IMR-90 (cell line): ENCODE results near the gene ARHGAP15. TPM values are rescaled to one million over a fixed set of nuclear protein-coding genes. Genes with fewer than 3 reads are reported as not detected.
A peak's percentile ranks its signal among the peaks of the same experiment; 100 is the strongest.

Experiments used
- ATAC-seq: fragments of 200-7000 bp; cut with Tn5 transposase; 2 replicates; pipeline ENCODE4 v1.9.1; 2020; ENCODE audit warnings: low read depth, mild to moderate bottlenecking, moderate library complexity
- BruUV-seq: library from RNA; stranded (reverse); fragments of 400-500 nt; replicated peaks from 2 replicates; lab custom pipeline; 2021; lab: Mats Ljungman, UMichigan
- CTCF ChIA-PET: fragments of 300-600 bp; formaldehyde crosslinking; extraction: SDS; loops from one replicate; lab custom pipeline; 2021; ENCODE audit warnings: antibody characterized with exemption; lab: Yijun Ruan, JAX
- POLR2A ChIA-PET: fragments of 300-600 bp; sonication (Branson Sonifier 250); formaldehyde crosslinking; loops from one replicate; lab custom pipeline; 2022; ENCODE audit warnings: antibody characterized with exemption; ENCODE audit not compliant: unreplicated experiment; lab: Charles Lee
- DNase-seq: peaks from one replicate; pipeline ENCODE4 v3.0.0; 2013
- H2AFZ ChIP-seq: replicated peaks from 2 replicates; pipeline ENCODE3; 2013; ENCODE audit warnings: low read length, mild to moderate bottlenecking; ENCODE audit not compliant: poor library complexity
- H2AK5ac ChIP-seq: 2 replicates; pipeline ENCODE4 v1.6.1; 2013; ENCODE audit warnings: low read depth, low read length, inconsistent platforms
- H2AK9ac ChIP-seq: replicated peaks from 2 replicates; pipeline ENCODE3; 2013; ENCODE audit warnings: mild to moderate bottlenecking, low read depth, low read length, moderate library complexity; ENCODE audit not compliant: poor library complexity
- H2BK120ac ChIP-seq: 2 replicates; pipeline ENCODE4 v1.6.1; 2013; ENCODE audit warnings: low read depth, low read length, inconsistent platforms
- H2BK15ac ChIP-seq: 3 replicates; pipeline ENCODE4 v1.6.1; 2013; ENCODE audit warnings: low read depth, low read length, inconsistent platforms
- H2BK20ac ChIP-seq: 2 replicates; pipeline ENCODE4 v1.6.1; 2013; ENCODE audit warnings: low read depth, mild to moderate bottlenecking, inconsistent platforms, low read length, moderate library complexity
- H2BK5ac ChIP-seq: 2 replicates; pipeline ENCODE4 v1.6.1; 2013; ENCODE audit warnings: mild to moderate bottlenecking, low read depth, low read length, inconsistent platforms; ENCODE audit not compliant: poor library complexity, severe bottlenecking
- H3K14ac ChIP-seq: replicated peaks from 2 replicates; pipeline ENCODE4 v1.6.1; 2013; ENCODE audit warnings: low read depth, low read length, inconsistent platforms
- H3K18ac ChIP-seq: 2 replicates; pipeline ENCODE4 v1.6.1; 2013; ENCODE audit warnings: low read depth, low read length, control low read depth
- H3K23ac ChIP-seq: 2 replicates; pipeline ENCODE4 v1.6.1; 2013; ENCODE audit warnings: low read depth, low read length, inconsistent platforms
- H3K27ac ChIP-seq: 2 replicates; pipeline ENCODE4 v1.5.1; 2013; ENCODE audit warnings: mild to moderate bottlenecking, control low read depth, low read length; ENCODE audit not compliant: insufficient read depth
- H3K27me3 ChIP-seq: 2 replicates; pipeline ENCODE4 v1.6.1; 2013; ENCODE audit warnings: low read length; ENCODE audit not compliant: control insufficient read depth, insufficient read depth
- H3K36me3 ChIP-seq: 2 replicates; pipeline ENCODE4 v1.6.1; 2013; ENCODE audit warnings: low read length, mixed read lengths; ENCODE audit not compliant: control insufficient read depth, insufficient read depth
- H3K4ac ChIP-seq: 2 replicates; pipeline ENCODE4 v1.6.1; 2013; ENCODE audit warnings: low read depth, low read length, inconsistent platforms
- H3K4me1 ChIP-seq: 2 replicates; pipeline ENCODE4 v1.6.1; 2013; ENCODE audit warnings: low read length, mixed read lengths; ENCODE audit not compliant: control insufficient read depth, insufficient read depth
- H3K4me2 ChIP-seq: 2 replicates; pipeline ENCODE4 v1.6.1; 2013; ENCODE audit warnings: low read depth, mild to moderate bottlenecking, control low read depth, low read length, moderate library complexity
- H3K4me3 ChIP-seq: 2 replicates; pipeline ENCODE4 v1.5.1; 2013; ENCODE audit warnings: low read depth, mild to moderate bottlenecking, control low read depth, low read length, moderate library complexity; ENCODE audit not compliant: insufficient read depth
- H3K56ac ChIP-seq: 2 replicates; pipeline ENCODE4 v1.6.1; 2013; ENCODE audit warnings: low read length, inconsistent platforms; ENCODE audit not compliant: insufficient read depth; ENCODE audit errors: extremely low read depth
- H3K79me1 ChIP-seq, 2 experiments: 2 replicates each; pipeline ENCODE4 v1.6.1; 2013; ENCODE audit warnings: low read length in 2 of 2, inconsistent platforms in 1 of 2, low read depth in 1 of 2
- H3K9ac ChIP-seq: 2 replicates; pipeline ENCODE4 v1.6.1; 2013; ENCODE audit warnings: low read depth, low read length, control low read depth
- H3K9me1 ChIP-seq: 2 replicates; pipeline ENCODE4 v1.6.1; 2013; ENCODE audit warnings: low read length, inconsistent platforms; ENCODE audit not compliant: insufficient read depth
- H3K9me3 ChIP-seq: 2 replicates; pipeline ENCODE4 v1.6.1; 2013; ENCODE audit warnings: low read length; ENCODE audit not compliant: control insufficient read depth, insufficient read depth
- H4K20me1 ChIP-seq: 2 replicates; pipeline ENCODE4 v1.6.1; 2013; ENCODE audit warnings: low read length, inconsistent platforms; ENCODE audit not compliant: insufficient read depth
- H4K5ac ChIP-seq: 2 replicates; pipeline ENCODE4 v1.6.1; 2013; ENCODE audit warnings: mild to moderate bottlenecking, low read depth, low read length, control low read depth
- H4K8ac ChIP-seq, 2 experiments: 2 replicates each; pipeline ENCODE4 v1.6.1; 2013; ENCODE audit warnings: low read depth in 2 of 2, low read length in 2 of 2, control low read depth in 1 of 2, inconsistent platforms in 1 of 2
- H4K91ac ChIP-seq: 2 replicates; pipeline ENCODE4 v1.6.1; 2013; ENCODE audit warnings: low read depth, low read length, inconsistent platforms; ENCODE audit not compliant: insufficient read depth
- CEBPB ChIP-seq: IDR thresholded peaks from 2 replicates; pipeline ENCODE4 v1.6.1; 2012; ENCODE audit warnings: low read depth, low read length, improper control_type of control experiment
- CHD1 ChIP-seq: IDR thresholded peaks from 2 replicates; pipeline ENCODE4 v1.6.1; 2012; ENCODE audit warnings: low read depth, low read length, improper control_type of control experiment
- CTCF ChIP-seq: conservative IDR thresholded peaks from 2 replicates; pipeline ENCODE4 v1.5.1; 2012; ENCODE audit warnings: mild to moderate bottlenecking, low read depth, low read length, improper control_type of control experiment
- FOS ChIP-seq: fragments of 150-350 bp; IDR thresholded peaks from 2 replicates; pipeline ENCODE4 v1.6.1; 2016; ENCODE audit warnings: low read depth, low read length
- MAFK ChIP-seq: IDR thresholded peaks from 2 replicates; pipeline ENCODE4 v1.6.1; 2012; ENCODE audit warnings: low read depth, low read length, improper control_type of control experiment
- MAZ ChIP-seq: IDR thresholded peaks from 2 replicates; pipeline ENCODE4 v1.6.1; 2012; ENCODE audit warnings: low read depth, mild to moderate bottlenecking, low read length, improper control_type of control experiment, moderate library complexity, borderline replicate concordance
- MXI1 ChIP-seq: IDR thresholded peaks from 2 replicates; pipeline ENCODE4 v1.6.1; 2012; ENCODE audit warnings: low read depth, mild to moderate bottlenecking, low read length, moderate library complexity, borderline replicate concordance
- NFE2L2 ChIP-seq: fragments of 150-350 bp; IDR thresholded peaks from 2 replicates; pipeline ENCODE4 v1.6.1; 2016; ENCODE audit warnings: low read depth, mild to moderate bottlenecking, low read length
- POLR2A ChIP-seq: IDR thresholded peaks from 2 replicates; pipeline ENCODE4 v1.6.1; 2012; ENCODE audit warnings: mild to moderate bottlenecking, low read depth, low read length
- RAD21 ChIP-seq: IDR thresholded peaks from 2 replicates; pipeline ENCODE4 v1.6.1; 2012; ENCODE audit warnings: low read length, improper control_type of control experiment
- RCOR1 ChIP-seq: IDR thresholded peaks from 2 replicates; pipeline ENCODE4 v1.6.1; 2012; ENCODE audit warnings: mild to moderate bottlenecking, low read length, improper control_type of control experiment; ENCODE audit not compliant: insufficient replicate concordance
- RFX5 ChIP-seq: IDR thresholded peaks from 2 replicates; pipeline ENCODE4 v1.8.0; 2012; ENCODE audit warnings: low read depth, mild to moderate bottlenecking, low read length, moderate library complexity
- SMC3 ChIP-seq: fragments of 150-350 bp; IDR thresholded peaks from 2 replicates; pipeline ENCODE4 v1.6.1; 2016; ENCODE audit warnings: low read depth, mild to moderate bottlenecking, antibody characterized with exemption, low read length, moderate library complexity
- USF2 ChIP-seq: fragments of 150-350 bp; IDR thresholded peaks from 2 replicates; pipeline ENCODE4 v1.6.1; 2017; ENCODE audit warnings: mild to moderate bottlenecking, antibody characterized with exemption, low read length, low read depth
- WGBS, 2 experiments: methylation state at CpG; one replicate each; pipeline versions ENCODE4 v1.1.5 to v1.1.7; 2013; ENCODE audit warnings: missing lambda C conversion rate in 2 of 2; ENCODE audit not compliant: insufficient read length in 1 of 2; ENCODE audit errors: extremely low coverage in 2 of 2; 5-methylcytosine and 5-hydroxymethylcytosine counted together
- dilution Hi-C: fragments of 300-500 bp; cut with HindIII; formaldehyde crosslinking; loops from one replicate; pipeline ENCODE4 v1.14.3; 2018; ENCODE audit warnings: low sequenced_read_pairs; ENCODE audit not compliant: unreplicated experiment
- in situ Hi-C: fragments of 300-500 bp; cut with MboI; formaldehyde crosslinking; loops from 3 replicates; pipeline ENCODE4 v1.14.3; 2019; ENCODE audit warnings: low sequenced_read_pairs, inconsistent platforms, mixed read lengths
- intact Hi-C: fragments of 100-400 bp; cut with micrococcal nuclease; formaldehyde crosslinking; loops from 2 replicates; pipeline ENCODE4 v1.10.0; 2022
- polyA plus RNA-seq, 3 experiments: library from polyadenylated mRNA; depleted of rRNA; stranded (reverse); fragments of >200 nt; gene quantifications; 2 replicates each; pipeline ENCODE4 v1.2.3, GENCODE V29; 2012; ENCODE audit warnings: low replicate concordance in 1 of 3
- total RNA-seq: library from RNA; depleted of rRNA; stranded (reverse); fragments of >200 nt; gene quantifications from 2 replicates; pipeline ENCODE4 v1.2.3, GENCODE V29; 2012

Gene ARHGAP15
- total and polyA plus RNA-seq, 2 of the 4 experiments (the other 2 are of a cell fraction): not detected

GRCh38 chr2:143607231-143608062, 478.2 kb downstream of the ARHGAP15 start:
- H3K14ac ChIP-seq: no peak overlapping the region
- no peak overlapping the region for H2AFZ ChIP-seq
- no peak overlapping the region for H2BK120ac ChIP-seq
- no peak overlapping the region for H4K8ac ChIP-seq
- H3K27me3 ChIP-seq: no peaks in the 10 kb centered on the region
- no peak overlapping the region for H4K5ac ChIP-seq
- H3K4ac ChIP-seq: no peak overlapping the region
- in situ Hi-C loops (no loop called here), intact Hi-C loops (no loop called here), dilution Hi-C loops (no loop called here)
- no peaks in the 10 kb centered on the region for H3K36me3 ChIP-seq
- H3K56ac ChIP-seq: no peak overlapping the region
- no peaks in the 10 kb centered on the region for H4K20me1 ChIP-seq
- H3K18ac ChIP-seq: no peak overlapping the region
- DNase-seq (peak; percentile 68), ATAC-seq (peak; percentile 90)
- 0% methylated on average over 1 of the region's 5 CpGs; no CpG with 5 or more reads in 1 of the 2 experiments for WGBS, 2 experiments
- ChIA-PET CTCF (interaction anchor here (0.6 to 0.7 kb wide), 2 partner anchors 125 to 891 kb away, joined by 3 to 5 read pairs; no protein-coding TSS in a partner anchor), POLR2A (interaction anchor here (0.6 to 0.7 kb wide), 2 partner anchors 333 to 569 kb away, joined by 5 to 6 read pairs; no protein-coding TSS in a partner anchor)
- no peak overlapping the region for H2BK20ac ChIP-seq
- H3K9me1 ChIP-seq: no peaks in the 10 kb centered on the region
- no peak overlapping the region for H3K9ac ChIP-seq
- H4K91ac ChIP-seq: no peak overlapping the region
- no peak overlapping the region for H3K27ac ChIP-seq
- H3K4me3 ChIP-seq: no peak overlapping the region
- no peaks in the 10 kb centered on the region for H3K79me1 ChIP-seq
- no peak overlapping the region for H2BK5ac ChIP-seq
- no peak overlapping the region for H2AK9ac ChIP-seq
- H3K23ac ChIP-seq: 0 out of 2 replicates have a peak overlapping the region, but pooled peaks have one; percentile 10
- H3K4me1 ChIP-seq: no peaks in the 10 kb centered on the region
- no peak overlapping the region for H3K4me2 ChIP-seq
- no TSS peak for BruUV-seq
- no peaks in the 10 kb centered on the region for H3K9me3 ChIP-seq
- H2BK15ac ChIP-seq: no peak overlapping the region
- H2AK5ac ChIP-seq: no peak overlapping the region
- TF ChIP-seq CTCF (no peak), CEBPB (no peak), MXI1 (no peak), RCOR1 (no peak), NFE2L2 (no peak), POLR2A (no peak), FOS (no peak), USF2 (no peak), MAZ (no peak), RFX5 (no peak), CHD1 (no peak), SMC3 (no peak), MAFK (no peak), RAD21 (no peak)
